HuH-7.5 (cell line): ENCODE results near the gene PLCB1.
A peak's percentile ranks its signal among the peaks of the same experiment; 100 is the strongest.
"Not testable (repeated sequence)": the region's sequence is repeated elsewhere in the genome, so short reads cannot be mapped to it uniquely, and the experiment has no call there.

ENCODE experiments used
- DNase-seq: peaks from one replicate; pipeline ENCODE4 v3.0.0; 2011; ENCODE audit warnings: low spot score

PLCB1 gene

DNA sequence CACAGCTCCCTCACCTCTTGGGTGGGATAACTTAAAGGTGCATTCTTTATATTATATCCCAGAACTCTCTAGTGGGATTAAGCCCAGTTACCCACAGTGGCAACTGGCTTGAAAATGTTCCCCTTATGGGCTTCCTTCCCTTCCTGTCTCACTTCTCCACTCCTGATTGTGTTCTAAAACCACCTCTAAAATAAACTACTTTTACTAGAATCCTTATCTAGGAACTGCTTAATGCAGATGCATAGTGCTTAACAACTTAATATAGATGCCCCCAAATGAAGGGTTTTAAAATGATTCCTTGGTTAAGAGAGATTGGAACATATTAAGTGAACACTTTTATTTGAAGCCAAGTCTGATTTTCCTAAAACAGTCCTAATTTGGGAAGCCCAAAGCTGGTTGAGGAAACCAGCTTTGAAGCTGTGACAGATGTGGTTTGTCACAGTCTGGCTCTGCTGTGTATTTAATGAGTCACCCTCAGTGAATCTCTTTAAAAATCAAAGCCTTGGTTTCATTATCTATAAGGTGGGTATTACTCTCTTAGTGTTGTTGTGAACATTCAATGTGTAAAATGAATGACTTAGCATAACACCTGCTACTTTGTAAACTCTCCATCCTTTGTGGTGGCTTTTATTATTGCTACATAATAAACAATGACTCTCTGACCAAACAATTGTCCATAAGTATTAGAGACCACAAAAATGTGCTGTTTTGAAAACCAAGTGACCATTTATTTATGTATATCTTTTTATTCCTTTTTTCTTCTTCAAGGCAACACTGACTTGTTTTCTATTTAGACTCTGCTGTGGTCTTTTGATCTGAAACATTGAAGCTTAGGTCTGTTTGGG, 24.4 kb downstream of the PLCB1 start:
- DNase-seq: no peak

DNA sequence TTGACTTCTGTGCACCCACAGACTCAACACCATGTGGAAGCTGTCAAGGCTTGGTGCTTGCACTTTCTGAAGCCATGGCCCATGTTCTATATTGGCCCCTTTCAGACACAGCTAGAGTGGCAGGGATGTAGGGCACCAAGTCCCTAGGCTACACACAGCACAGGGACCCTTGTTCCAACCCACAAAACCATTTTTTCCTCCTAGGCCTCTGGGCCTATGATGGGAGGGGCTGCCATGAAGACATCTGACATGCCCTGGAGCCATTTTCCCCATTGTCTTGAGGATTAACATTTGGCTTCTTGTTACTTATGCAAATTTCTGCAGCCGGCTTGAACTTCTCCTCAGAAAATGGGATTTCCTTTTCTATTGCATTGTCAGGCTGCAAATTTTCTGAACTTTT, 27.2 kb downstream of the PLCB1 start:
- DNase-seq: not testable (repeated sequence)

- DNase-seq: no peak
Measured at GRCh38 chr20:8161264-8162071, 29.4 kb downstream of the PLCB1 start.

DNA sequence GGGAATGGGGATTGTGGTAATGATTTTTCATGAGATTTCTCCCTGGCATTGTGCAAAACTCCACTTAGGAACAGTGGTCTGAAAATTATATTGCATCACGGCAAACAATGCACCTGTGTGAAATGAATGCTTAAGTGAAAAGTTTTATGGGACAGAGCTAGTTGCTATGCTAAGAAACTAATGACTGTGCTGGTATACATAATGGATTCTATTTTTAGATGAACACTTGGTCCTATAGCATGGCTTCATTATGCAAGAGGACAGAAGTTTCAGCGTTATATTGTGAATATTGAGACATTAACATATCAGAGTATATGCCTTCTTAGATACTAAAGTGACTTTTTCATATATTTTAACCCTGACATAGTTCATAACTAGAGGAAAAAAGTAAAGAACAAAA, 30.5 kb downstream of the PLCB1 start:
- DNase-seq: no peak

GRCh38 chr20:8163543-8163942, 31.5 kb downstream of the PLCB1 start:
- DNase-seq: no peak

GRCh38 chr20:8166730-8167129, 34.7 kb downstream of the PLCB1 start:
- no peak for DNase-seq

GRCh38 chr20:8168785-8169288, 36.8 kb downstream of the PLCB1 start:
- DNase-seq: no peak

DNA sequence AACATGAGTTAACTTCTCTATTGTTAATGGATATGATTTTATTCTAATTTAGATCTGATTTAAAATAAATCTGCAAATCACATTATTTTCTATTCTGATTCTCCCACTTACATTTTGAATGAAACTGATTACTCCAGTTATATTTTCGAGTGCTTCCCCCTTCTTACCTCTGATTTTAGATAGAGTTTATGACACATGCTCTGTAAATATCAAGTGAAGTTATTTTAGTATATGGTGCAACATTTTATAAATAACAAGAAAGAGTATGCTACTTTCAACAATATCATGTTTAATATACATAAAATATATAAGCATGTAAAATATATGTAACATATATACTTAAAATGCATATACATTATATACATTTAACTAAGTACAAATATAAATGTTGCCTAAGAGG, 38.9 kb downstream of the PLCB1 start:
- DNase-seq: no peak

GRCh38 chr20:8172191-8172590, 40.1 kb downstream of the PLCB1 start:
- no peak for DNase-seq

DNA sequence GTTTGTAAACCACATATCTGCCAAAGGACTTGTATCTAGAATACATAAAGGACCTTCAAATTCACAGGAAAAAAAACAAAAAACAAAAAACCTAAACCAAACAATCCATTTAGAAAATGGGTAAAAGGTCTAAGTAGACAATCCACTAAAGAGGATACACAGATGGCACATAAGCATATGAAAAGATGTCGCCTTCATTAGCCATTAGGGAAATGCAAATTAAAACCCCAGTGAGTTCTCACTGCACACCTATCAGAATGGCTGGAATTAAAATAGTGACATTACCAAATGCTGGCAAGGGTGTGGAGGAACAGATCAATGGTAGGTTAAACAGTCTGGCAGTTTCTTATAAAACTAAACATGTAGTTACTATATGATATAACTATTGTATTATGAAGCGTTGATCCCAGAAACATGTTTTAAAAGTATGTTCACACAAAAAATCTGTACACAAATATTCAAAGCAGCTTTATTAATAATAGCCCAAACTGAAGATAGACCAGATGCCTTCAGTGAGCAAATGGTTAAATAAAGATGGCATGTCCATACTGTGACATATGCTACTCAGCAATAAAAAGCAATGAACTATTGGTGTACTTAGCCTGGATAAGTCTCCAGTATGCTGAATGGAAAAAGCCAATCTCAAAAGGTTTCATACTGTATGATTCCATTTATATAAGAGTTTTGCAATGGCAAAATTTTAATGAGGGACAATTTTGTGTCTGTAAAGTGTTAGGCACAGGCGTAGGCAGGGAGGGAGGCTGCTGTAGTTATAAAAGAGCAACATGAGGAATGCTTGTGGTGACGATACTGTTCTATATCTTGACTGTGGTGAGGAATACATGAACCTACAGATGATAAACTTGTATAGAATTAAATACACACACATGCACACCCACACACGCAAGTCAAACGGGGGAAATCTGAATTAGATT, 43.9 kb downstream of the PLCB1 start:
- no peak for DNase-seq

DNA sequence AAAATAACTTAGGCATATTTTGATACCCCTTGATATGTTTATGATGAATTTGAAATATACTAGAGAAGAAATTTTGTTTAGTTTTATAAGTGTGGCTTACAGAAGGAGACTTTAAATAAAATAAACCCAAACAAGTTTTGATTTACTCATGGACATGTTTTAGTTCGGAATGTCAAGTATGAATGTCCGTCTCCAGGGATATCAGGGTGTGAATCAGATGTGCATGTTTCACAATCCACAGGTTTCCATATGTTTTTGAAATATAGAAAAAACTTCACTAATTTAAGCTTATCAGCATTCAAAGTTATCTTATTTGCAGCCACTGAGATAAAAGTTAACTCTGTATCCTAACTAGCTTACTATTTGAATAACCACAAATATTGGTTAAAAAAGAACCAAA, 51.5 kb downstream of the PLCB1 start:
- DNase-seq: no peak

GRCh38 chr20:8187740-8188139, 55.7 kb downstream of the PLCB1 start:
- DNase-seq: no peak

DNA sequence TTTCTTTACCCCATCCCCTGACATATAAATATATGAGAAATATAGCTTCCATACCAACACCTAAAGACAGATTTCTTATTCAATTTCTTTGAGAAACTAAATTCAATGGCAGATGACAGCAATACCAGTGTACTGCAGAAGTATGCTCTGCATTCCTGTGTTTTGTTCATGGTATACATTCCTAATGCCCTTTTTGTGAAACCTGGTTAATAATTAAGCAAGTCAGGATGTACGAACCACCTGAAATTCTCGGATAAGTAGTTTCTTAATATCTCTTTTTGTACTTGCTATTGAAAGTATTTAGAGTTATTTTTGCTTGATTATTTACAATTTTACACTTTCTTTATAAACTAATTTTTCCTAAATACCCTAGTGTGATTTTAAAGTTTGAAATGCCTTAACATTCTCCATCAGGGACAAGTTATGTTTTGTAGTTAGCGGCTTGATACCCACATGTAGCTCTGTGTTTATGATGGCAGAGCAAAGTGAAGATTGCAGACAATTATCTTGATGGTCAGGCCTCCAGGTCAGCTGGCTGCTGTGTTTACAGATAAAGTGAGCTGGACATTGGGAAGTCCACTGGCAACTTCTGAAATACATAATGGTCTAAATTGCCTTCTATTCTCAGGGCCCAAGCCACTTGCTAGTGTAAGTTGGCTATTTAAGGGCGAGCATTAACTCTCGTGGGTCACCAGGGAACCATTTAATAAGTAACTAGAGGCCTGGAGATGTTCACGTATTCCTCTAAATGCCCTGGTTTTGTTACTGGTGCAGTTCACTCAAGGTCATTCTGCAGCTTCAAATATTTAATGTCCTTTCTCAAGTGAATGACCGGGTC, 58.2 kb downstream of the PLCB1 start:
- DNase-seq: peak; percentile 34

GRCh38 chr20:8194721-8195120, 62.7 kb downstream of the PLCB1 start:
- DNase-seq: no peak

- DNase-seq: no peak
Measured at GRCh38 chr20:8196096-8196495, 64.0 kb downstream of the PLCB1 start.

GRCh38 chr20:8200220-8200619, 68.2 kb downstream of the PLCB1 start:
- no peak for DNase-seq

DNA sequence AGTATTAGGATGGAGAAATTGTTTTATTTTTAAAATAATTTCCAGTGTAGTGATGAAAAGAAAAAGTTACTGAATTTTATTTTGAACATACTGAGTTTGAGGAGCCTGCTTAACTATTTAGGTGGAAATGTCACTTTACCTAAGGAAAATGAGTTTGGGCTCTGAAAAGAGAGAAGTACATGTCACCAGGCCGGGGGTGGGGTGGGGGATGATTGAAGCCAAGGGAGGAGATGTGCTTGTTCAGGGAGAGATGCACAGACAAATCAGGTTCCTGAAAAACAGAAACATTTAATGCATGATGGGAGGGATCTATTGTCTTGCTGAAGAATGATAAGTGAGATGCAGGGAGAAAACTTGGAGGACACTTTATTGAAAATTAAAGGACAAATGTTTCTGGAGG, 71.3 kb downstream of the PLCB1 start:
- DNase-seq: no peak

DNA sequence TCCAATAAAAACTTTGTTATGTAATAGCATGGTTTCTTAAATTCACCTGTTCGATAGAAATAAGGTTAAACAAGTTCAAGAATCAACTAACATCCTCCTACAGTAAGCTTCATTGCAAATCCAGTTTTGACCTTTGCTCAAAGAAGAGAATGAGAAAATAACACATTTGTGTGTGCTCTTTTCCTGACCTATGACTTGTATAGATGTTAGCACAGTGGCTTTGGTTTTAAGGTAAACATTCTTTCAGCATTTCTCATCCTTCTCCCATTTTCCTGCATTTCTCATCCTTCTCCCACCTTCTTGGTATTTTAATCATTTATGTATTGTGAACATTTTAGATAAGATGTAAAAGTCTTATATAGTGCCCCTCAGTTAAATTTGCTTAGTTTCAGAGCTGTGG, 73.9 kb downstream of the PLCB1 start:
- peak; percentile 15 for DNase-seq

- DNase-seq: no peak
Measured at GRCh38 chr20:8208226-8208625, 76.2 kb downstream of the PLCB1 start.

DNA sequence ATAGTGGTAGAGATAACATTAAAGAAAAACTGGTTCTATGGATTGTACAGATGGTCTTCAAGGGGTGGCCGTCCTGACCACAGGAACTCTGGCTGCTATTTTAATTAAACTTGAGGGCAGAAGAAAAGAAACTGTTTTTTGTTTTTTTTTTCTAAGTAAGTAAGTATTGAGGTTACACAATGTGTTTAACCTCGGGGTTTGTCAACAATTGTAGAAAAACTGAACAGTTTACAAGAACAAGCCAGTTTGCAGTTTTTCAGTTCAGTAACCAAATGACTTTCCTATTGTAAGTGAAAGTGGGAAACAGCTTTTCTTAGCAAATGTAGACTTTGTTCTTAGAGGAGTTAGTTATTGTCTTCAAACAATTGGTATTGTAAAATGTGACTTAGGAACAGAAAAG, 77.0 kb downstream of the PLCB1 start:
- DNase-seq: no peak

DNA sequence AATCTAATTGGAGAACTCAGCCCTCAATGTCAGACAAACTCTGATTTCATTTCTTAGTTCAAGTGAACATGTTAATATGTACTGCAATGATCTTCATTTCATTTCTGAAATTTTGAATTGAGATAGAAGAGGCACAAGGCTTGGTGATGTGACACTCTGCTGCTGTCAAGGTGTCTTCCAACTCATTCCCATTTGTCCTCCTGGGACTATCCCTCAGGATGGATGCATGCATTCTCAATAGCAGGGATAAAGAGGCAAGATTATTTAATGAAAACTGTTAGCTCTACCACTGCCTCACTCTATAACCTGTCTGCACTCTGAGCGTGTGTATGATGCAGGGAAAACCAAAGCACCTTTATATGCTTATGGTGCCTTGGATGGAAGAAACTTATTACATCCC, 78.7 kb downstream of the PLCB1 start:
- DNase-seq: no peak
